Measurements from ENCODE around the gene WRNIP1. TPM values are rescaled to one million over a fixed set of nuclear protein-coding genes. Genes with fewer than 3 reads are reported as not detected.

WRNIP1 gene
- total and polyA plus RNA-seq, 2 of the 8 experiments (the other 6 are each of a cell fraction or from before 2014, with no cell fraction given): 38.2 to 39.2 TPM

DNA sequence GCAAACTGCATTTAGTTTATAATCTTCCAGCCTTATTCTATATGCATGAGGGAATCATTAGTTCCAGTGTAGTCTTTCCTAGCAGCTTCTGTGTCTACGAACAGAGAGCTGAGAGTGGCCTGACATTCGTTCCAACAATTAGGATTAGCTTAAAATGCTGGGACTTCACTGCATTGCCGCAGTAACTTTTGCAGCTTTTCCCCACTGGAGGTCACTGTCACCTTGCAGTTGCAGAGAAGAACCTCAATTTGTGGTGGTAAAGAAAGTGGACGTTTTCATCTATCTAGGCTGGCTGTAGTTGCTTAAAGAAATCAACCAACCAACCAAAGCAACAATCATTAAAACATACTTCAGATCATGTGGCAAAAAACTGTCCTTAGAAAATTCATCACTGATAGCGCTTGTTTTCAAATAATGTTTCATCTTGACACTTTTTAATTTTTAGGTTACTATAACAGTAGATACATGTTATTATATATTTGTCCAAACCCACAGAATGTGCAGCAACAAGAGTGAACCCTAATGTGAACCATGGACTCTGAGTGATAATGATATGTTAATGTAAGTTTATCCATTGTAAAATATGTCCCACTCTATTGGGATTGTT is 26.7 kb upstream of the WRNIP1 start:
- Histone ChIP-seq H2BK12ac (ENCODE audit: low read depth, low read length) (no peak overlapping the region), H3K4me1 (replicated peaks in 1 of 4; ENCODE audit: control insufficient read depth in 3 of 4, insufficient read depth in 4 of 4, low read length in 3 of 4) (peaks cover 3 to 20% (median 6%) of the 10 kb centered on the region in 4 experiments), H3K9ac (replicated peaks in 1 of 4; ENCODE audit: extremely low read depth in 1 of 4, low read depth in 3 of 4, low read length in 3 of 4) (no peak overlapping the region), H2BK120ac (replicated peaks; ENCODE audit: low read depth, low read length) (no peak overlapping the region), H3K27ac (ENCODE audit: low read depth, low read length) (no peak overlapping the region), H3K36me3 (ENCODE audit: control insufficient read depth in 2 of 4, insufficient read depth in 4 of 4, low read length in 3 of 4) (no peaks in the 10 kb centered on the region), H3K27me3 (replicated peaks in 1 of 4; ENCODE audit: control insufficient read depth in 3 of 4, extremely low read depth in 1 of 4, insufficient read depth in 3 of 4, low read length in 3 of 4) (no peaks in the 10 kb centered on the region), H3K23me2 (ENCODE audit: low read depth, low read length) (no peaks in the 10 kb centered on the region), H3K18ac (ENCODE audit: extremely low read depth, low read length) (no peak overlapping the region), H4K20me1 (replicated peaks in 1 of 2; ENCODE audit: control insufficient read depth in 1 of 2, insufficient read depth in 2 of 2, low read length in 2 of 2) (no peaks in the 10 kb centered on the region), H3K23ac (ENCODE audit: insufficient read length) (no peak overlapping the region), H2BK15ac (ENCODE audit: low read length) (no peak overlapping the region), H3K4me3 (ENCODE audit: extremely low read depth in 1 of 4, insufficient read depth in 2 of 4, low read depth in 3 of 4, low read length in 4 of 4) (no peak overlapping the region), H2BK20ac (ENCODE audit: low read length) (no peak overlapping the region), H3K56ac (replicated peaks; ENCODE audit: insufficient read length, low read depth, low read length) (no peak overlapping the region), H3K79me1 (ENCODE audit: low read depth, low read length) (no peaks in the 10 kb centered on the region), H3K14ac (ENCODE audit: insufficient read length) (no peak overlapping the region), H3K9me3 (ENCODE audit: insufficient read depth in 2 of 2, low read depth in 1 of 2, low read length in 1 of 2) (no peaks in the 10 kb centered on the region), H4K91ac (replicated peaks; ENCODE audit: insufficient read length, low read length) (no peak overlapping the region), H3K4me2 (ENCODE audit: insufficient read depth in 1 of 2, low read depth in 2 of 2, low read length in 2 of 2) (no peak overlapping the region), H2BK5ac (ENCODE audit: low read depth, low read length) (no peak overlapping the region), H4K8ac (ENCODE audit: extremely low read depth, insufficient read depth, low read length) (no peak overlapping the region), H3K79me2 (ENCODE audit: control insufficient read depth in 1 of 2, insufficient read depth in 2 of 2, low read length in 2 of 2) (no peaks in the 10 kb centered on the region), H3K4ac (replicated peaks; ENCODE audit: insufficient read length, low read depth, low read length) (no peak overlapping the region), H2AK5ac (ENCODE audit: low read depth, low read length) (no peak overlapping the region), H4K5ac (ENCODE audit: insufficient read length, low read depth, low read length) (no peak overlapping the region), H2AFZ (ENCODE audit: low read length) (no peak overlapping the region)
- ChIA-PET POLR2A (ENCODE audit: partially characterized antibody) (interaction anchor here (1.4 kb wide), 1 partner anchor 104 kb away, joined by 4 read pairs; no protein-coding TSS in a partner anchor), CTCF (ENCODE audit: partially characterized antibody) (interaction anchor here (0.6 to 11.1 kb wide), 39 partner anchors 8 to 1204 kb away, joined by 3 to 160 read pairs (median 4); partner anchors contain the start of genes MYLK4, SERPINB1 and WRNIP1)
- 55% methylated on average over 5 of the region's 5 CpGs; no CpG with 5 or more reads in 1 of the 2 experiments for WGBS, 2 experiments (ENCODE audit: extremely low coverage in 1 of 2, insufficient coverage in 1 of 2, insufficient read length in 1 of 2, insufficient replicate concordance in 2 of 2, low coverage in 1 of 2, low lambda C conversion rate in 2 of 2, missing lambda C conversion rate in 1 of 2)
- FAIRE-seq (peak; percentile 78), DNase-seq (ENCODE audit: low read depth in 1 of 2, low spot score in 2 of 2) (peak in 1 of 2 experiments; percentile 64)
- TF ChIP-seq, protein P1, sequence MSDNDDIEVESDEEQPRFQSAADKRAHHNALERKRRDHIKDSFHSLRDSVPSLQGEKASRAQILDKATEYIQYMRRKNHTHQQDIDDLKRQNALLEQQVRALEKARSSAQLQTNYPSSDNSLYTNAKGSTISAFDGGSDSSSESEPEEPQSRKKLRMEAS (IDR thresholded peaks at IDR 0.05): no peak
- TF ChIP-seq, protein P2, sequence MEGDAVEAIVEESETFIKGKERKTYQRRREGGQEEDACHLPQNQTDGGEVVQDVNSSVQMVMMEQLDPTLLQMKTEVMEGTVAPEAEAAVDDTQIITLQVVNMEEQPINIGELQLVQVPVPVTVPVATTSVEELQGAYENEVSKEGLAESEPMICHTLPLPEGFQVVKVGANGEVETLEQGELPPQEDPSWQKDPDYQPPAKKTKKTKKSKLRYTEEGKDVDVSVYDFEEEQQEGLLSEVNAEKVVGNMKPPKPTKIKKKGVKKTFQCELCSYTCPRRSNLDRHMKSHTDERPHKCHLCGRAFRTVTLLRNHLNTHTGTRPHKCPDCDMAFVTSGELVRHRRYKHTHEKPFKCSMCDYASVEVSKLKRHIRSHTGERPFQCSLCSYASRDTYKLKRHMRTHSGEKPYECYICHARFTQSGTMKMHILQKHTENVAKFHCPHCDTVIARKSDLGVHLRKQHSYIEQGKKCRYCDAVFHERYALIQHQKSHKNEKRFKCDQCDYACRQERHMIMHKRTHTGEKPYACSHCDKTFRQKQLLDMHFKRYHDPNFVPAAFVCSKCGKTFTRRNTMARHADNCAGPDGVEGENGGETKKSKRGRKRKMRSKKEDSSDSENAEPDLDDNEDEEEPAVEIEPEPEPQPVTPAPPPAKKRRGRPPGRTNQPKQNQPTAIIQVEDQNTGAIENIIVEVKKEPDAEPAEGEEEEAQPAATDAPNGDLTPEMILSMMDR (IDR thresholded peaks at IDR 0.05; ENCODE audit: control extremely low read depth in 1 of 3, insufficient read depth in 1 of 3, low read depth in 1 of 3, low read length in 3 of 3): peak; percentile 61 to 93 (median 89)
- TF ChIP-seq SIRT6 (IDR thresholded peaks at IDR 0.05; ENCODE audit: low read length) (no peak), TBP (IDR thresholded peaks at IDR 0.05; ENCODE audit: low read depth, low read length) (no peak), BCL11A (IDR thresholded peaks at IDR 0.05; ENCODE audit: low read depth in 2 of 2, low read length in 2 of 2) (no peak), SP2 (IDR thresholded peaks at IDR 0.05; ENCODE audit: low read length) (no peak), RAD21 (IDR thresholded peaks at IDR 0.05 in 1 of 2, conservative IDR thresholded peaks at IDR 0.05 in 1 of 2; ENCODE audit: low read depth in 2 of 2, low read length in 2 of 2) (peak; percentile 93 to 96)
- TF ChIP-seq, protein P3, sequence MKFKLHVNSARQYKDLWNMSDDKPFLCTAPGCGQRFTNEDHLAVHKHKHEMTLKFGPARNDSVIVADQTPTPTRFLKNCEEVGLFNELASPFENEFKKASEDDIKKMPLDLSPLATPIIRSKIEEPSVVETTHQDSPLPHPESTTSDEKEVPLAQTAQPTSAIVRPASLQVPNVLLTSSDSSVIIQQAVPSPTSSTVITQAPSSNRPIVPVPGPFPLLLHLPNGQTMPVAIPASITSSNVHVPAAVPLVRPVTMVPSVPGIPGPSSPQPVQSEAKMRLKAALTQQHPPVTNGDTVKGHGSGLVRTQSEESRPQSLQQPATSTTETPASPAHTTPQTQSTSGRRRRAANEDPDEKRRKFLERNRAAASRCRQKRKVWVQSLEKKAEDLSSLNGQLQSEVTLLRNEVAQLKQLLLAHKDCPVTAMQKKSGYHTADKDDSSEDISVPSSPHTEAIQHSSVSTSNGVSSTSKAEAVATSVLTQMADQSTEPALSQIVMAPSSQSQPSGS (IDR thresholded peaks at IDR 0.05; ENCODE audit: low read length): no peak

Measured in H1 (cell line).